GM12891 (cell line): ENCODE data around the gene RBFOX1.

Experiments used
- POLR2A ChIP-seq: IDR thresholded peaks from 2 replicates; pipeline ENCODE4 v1.6.1; 2011; ENCODE audit warnings: low read depth, low read length, control low read depth
- POLR2AphosphoS5 ChIP-seq: IDR thresholded peaks from 2 replicates; pipeline ENCODE4 v1.6.1; 2011; ENCODE audit warnings: low read depth, low read length, control low read depth
- SPI1 ChIP-seq: IDR thresholded peaks from 2 replicates; pipeline ENCODE4 v1.6.1; 2011; ENCODE audit warnings: low read depth, low read length, control low read depth

GRCh38 chr16:7422036-7422888, 89.6 kb downstream of the RBFOX1 start:
- TF ChIP-seq POLR2A = no peak
- no peak for TF ChIP-seq POLR2AphosphoS5
- TF ChIP-seq SPI1 = no peak
